ENCODE data around the gene ULBP2.
A peak's percentile ranks its signal among the peaks of the same experiment; 100 is the strongest.

ULBP2 gene

DNA sequence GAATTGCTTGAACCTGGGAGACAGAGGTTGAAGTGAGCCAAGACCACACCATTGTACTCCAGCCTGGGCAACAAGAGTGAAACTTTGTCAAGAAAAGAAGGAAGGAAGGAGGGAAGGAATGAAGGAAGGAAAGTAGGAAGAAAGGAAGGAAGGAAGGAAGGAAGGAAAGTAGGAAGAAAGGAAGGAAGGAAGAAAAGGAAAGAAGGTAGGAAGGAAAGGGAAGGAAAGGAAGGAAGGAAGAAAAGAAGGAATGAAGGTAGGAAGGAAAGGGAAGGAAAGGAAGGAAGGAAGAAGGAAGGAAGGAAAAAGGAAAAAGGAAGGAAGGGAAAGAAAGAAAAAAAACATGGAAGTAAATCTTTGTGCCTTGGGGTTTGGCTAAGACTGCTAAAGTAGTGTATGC lies 33.6 kb downstream of the ULBP2 start:
- no peaks in the 10 kb centered on the region for H3K4me1 ChIP-seq (ENCODE audit: insufficient read depth, low read length)
- no peaks in the 10 kb centered on the region for H3K9me3 ChIP-seq (ENCODE audit: insufficient read depth, low read depth, low read length)
- H3K36me3 ChIP-seq (ENCODE audit: insufficient read depth, low read length) = no peaks in the 10 kb centered on the region
- H3K4me3 ChIP-seq (ENCODE audit: low read length) = no peak overlapping the region
- H3K27ac ChIP-seq (ENCODE audit: low read depth, low read length) = no peak overlapping the region
- peaks cover 94% of the 10 kb centered on the region for H3K27me3 ChIP-seq (ENCODE audit: insufficient read depth, low read length)
- no peak overlapping the region for H3K9ac ChIP-seq (ENCODE audit: low read depth, low read length)

DNA sequence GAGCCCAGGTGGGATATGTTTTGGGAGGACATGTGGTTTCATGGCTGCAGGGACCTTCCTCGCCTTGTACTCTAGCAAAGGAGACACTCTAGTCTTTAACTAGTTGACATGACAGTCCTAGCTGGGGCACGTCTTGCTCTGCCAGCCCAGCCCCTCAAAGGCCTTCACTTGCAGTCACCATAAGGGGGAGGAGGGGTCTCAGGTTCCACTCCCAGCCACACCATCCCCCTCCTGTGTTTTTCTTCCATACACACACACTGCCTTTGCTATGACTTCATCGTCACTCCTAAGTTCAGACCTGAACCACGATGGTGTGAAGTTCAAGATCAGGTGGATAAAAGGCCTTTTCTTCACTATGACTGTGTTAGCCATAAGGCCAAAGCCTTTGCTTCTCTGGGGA lies 35.4 kb downstream of the ULBP2 start:
- no peak overlapping the region for H3K4me3 ChIP-seq (ENCODE audit: low read length)
- no peak overlapping the region for H3K9ac ChIP-seq (ENCODE audit: low read depth, low read length)
- no peaks in the 10 kb centered on the region for H3K9me3 ChIP-seq (ENCODE audit: insufficient read depth, low read depth, low read length)
- H3K4me1 ChIP-seq (ENCODE audit: insufficient read depth, low read length) = no peaks in the 10 kb centered on the region
- 74% methylated on average over 4 of the region's 4 CpGs for WGBS
- H3K27ac ChIP-seq (ENCODE audit: low read depth, low read length) = no peak overlapping the region
- peaks cover 95% of the 10 kb centered on the region for H3K27me3 ChIP-seq (ENCODE audit: insufficient read depth, low read length)
- no peaks in the 10 kb centered on the region for H3K36me3 ChIP-seq (ENCODE audit: insufficient read depth, low read length)

DNA sequence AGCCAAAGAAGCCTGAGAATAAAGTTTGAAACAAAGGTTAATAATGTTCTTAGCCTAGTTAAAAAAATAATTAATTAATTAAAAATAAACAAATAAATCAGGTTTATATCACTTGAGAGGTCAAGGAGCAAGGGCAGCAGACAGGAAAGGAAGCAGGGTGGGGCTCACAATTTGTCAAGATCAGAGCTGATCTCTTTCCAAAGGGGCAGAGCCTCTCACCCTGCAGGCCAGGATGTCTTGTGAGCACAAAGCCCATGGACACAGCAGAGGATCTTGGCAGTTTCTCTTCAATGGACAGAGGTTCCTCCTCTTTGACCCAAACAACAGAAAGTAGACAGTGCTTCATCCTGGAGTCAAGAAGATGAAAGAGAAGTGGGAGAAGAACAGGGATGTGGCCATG lies 36.8 kb downstream of the ULBP2 start:
- Histone ChIP-seq H3K27me3 (ENCODE audit: insufficient read depth, low read length) (peaks cover 95% of the 10 kb centered on the region), H3K9me3 (ENCODE audit: insufficient read depth, low read depth, low read length) (no peaks in the 10 kb centered on the region), H3K4me1 (ENCODE audit: insufficient read depth, low read length) (no peaks in the 10 kb centered on the region), H3K4me3 (ENCODE audit: low read length) (no peak overlapping the region), H3K9ac (ENCODE audit: low read depth, low read length) (no peak overlapping the region), H3K27ac (ENCODE audit: low read depth, low read length) (no peak overlapping the region), H3K36me3 (ENCODE audit: insufficient read depth, low read length) (no peaks in the 10 kb centered on the region)

DNA sequence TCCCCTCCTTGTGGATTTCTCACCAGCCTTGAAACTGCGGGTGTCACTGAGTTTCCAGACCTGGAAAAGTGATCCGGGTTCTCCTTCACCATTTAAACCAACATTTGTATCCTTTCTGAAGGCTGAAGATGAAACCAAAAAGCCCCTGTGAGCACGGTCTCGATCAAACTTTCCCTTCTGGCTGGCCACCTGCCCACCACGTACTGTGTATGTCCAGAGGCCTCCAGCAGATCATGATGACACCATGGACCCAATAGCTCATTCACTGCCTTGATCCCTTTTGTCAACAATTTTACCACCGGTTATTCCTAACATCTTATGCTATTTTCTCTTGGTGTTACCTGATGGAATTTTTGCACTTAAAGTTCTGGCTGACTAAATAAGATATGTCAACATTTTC lies 37.5 kb downstream of the ULBP2 start:
- H3K36me3 ChIP-seq (ENCODE audit: insufficient read depth, low read length) = no peaks in the 10 kb centered on the region
- 78% methylated on average over 6 of the region's 6 CpGs for WGBS
- peaks cover 89% of the 10 kb centered on the region for H3K27me3 ChIP-seq (ENCODE audit: insufficient read depth, low read length)
- H3K9ac ChIP-seq (ENCODE audit: low read depth, low read length) = no peak overlapping the region
- H3K9me3 ChIP-seq (ENCODE audit: insufficient read depth, low read depth, low read length) = no peaks in the 10 kb centered on the region
- H3K4me1 ChIP-seq (ENCODE audit: insufficient read depth, low read length) = no peaks in the 10 kb centered on the region
- no peak overlapping the region for H3K4me3 ChIP-seq (ENCODE audit: low read length)
- no peak overlapping the region for H3K27ac ChIP-seq (ENCODE audit: low read depth, low read length)

DNA sequence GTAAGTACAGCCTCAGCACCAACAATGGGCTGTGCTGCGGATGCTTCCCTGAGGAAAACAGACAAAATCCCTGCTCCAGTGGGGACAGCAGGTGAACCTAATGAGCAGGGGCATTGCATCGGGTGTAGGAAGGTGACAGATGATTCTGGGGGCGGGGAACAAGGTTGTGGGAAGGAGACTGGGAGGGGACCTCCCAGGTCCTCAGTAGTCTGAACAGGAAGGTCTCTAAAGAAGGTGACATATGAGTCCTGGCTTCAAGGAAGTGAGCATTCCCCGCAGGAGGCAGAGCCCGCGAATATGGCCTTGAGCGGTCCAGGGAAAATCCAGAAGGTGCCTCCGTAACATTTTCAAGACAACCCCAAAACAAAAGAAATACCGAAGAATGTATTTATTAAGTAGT lies 41.3 kb downstream of the ULBP2 start:
- peaks cover 90% of the 10 kb centered on the region for H3K27me3 ChIP-seq (ENCODE audit: insufficient read depth, low read length)
- H3K36me3 ChIP-seq (ENCODE audit: insufficient read depth, low read length) = no peaks in the 10 kb centered on the region
- no peak overlapping the region for H3K27ac ChIP-seq (ENCODE audit: low read depth, low read length)
- no peak overlapping the region for H3K4me3 ChIP-seq (ENCODE audit: low read length)
- WGBS = 16% methylated on average over 8 of the region's 9 CpGs
- H3K9ac ChIP-seq (ENCODE audit: low read depth, low read length) = no peak overlapping the region
- no peaks in the 10 kb centered on the region; the same call in 1 of the 2 replicates for H3K9me3 ChIP-seq (ENCODE audit: insufficient read depth, low read depth, low read length)
- no peaks in the 10 kb centered on the region for H3K4me1 ChIP-seq (ENCODE audit: insufficient read depth, low read length)

DNA sequence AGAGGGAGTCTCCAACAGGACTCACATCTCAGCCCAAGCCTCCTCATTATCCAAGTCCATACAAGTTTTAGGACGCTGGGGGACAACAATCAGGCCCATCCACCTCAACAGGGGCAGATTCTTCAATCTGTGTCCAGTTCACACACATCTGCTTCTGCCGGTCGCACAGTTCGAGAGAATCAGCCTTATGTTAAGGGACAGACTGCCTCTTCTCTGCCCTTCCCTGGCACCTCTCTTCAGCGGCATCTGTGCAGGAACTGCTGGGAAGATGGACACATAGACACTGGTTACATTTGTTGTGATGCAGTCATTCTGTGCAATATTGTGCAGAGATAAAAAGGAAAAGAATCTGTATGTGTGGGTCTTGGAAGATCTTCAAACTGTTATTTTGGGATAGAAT lies 43.0 kb downstream of the ULBP2 start:
- Histone ChIP-seq H3K4me1 (ENCODE audit: insufficient read depth, low read length) (no peaks in the 10 kb centered on the region), H3K4me3 (ENCODE audit: low read length) (no peak overlapping the region), H3K27me3 (ENCODE audit: insufficient read depth, low read length) (peaks cover 90% of the 10 kb centered on the region), H3K36me3 (ENCODE audit: insufficient read depth, low read length) (no peaks in the 10 kb centered on the region), H3K9me3 (ENCODE audit: insufficient read depth, low read depth, low read length) (no peaks in the 10 kb centered on the region; the same call in 1 of the 2 replicates), H3K9ac (ENCODE audit: low read depth, low read length) (no peak overlapping the region), H3K27ac (ENCODE audit: low read depth, low read length) (no peak overlapping the region)
- WGBS = 79% methylated on average over 5 of the region's 5 CpGs

DNA sequence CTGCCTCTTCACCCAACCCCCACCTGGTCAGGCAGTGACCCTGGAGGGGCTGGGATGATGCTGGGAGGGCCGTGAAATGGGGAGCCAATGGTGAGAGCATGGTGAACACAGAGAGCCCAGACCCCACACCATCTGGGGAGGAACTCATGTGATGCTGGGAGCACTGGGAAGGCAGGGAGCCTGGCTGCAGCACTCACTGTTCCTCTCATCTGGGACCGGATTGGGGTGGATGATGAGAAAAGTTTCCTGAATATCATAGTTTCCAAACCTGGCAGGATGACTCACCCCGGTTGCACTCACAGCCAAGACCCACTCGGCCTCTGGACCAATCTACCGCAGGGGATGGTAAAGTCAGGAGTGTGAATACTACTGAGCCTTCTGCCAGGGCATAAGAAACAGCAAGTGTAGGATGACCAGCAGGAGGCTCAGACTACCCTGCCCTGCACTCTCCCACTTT lies 43.7 kb downstream of the ULBP2 start:
- Histone ChIP-seq H3K9ac (ENCODE audit: low read depth, low read length) (no peak overlapping the region), H3K27ac (ENCODE audit: low read depth, low read length) (no peak overlapping the region), H3K36me3 (ENCODE audit: insufficient read depth, low read length) (no peaks in the 10 kb centered on the region), H3K27me3 (ENCODE audit: insufficient read depth, low read length) (peaks cover 93% of the 10 kb centered on the region), H3K9me3 (ENCODE audit: insufficient read depth, low read depth, low read length) (no peaks in the 10 kb centered on the region; the same call in 1 of the 2 replicates), H3K4me1 (ENCODE audit: insufficient read depth, low read length) (no peaks in the 10 kb centered on the region), H3K4me3 (ENCODE audit: low read length) (no peak overlapping the region)
- WGBS = 53% methylated on average over 5 of the region's 5 CpGs

DNA sequence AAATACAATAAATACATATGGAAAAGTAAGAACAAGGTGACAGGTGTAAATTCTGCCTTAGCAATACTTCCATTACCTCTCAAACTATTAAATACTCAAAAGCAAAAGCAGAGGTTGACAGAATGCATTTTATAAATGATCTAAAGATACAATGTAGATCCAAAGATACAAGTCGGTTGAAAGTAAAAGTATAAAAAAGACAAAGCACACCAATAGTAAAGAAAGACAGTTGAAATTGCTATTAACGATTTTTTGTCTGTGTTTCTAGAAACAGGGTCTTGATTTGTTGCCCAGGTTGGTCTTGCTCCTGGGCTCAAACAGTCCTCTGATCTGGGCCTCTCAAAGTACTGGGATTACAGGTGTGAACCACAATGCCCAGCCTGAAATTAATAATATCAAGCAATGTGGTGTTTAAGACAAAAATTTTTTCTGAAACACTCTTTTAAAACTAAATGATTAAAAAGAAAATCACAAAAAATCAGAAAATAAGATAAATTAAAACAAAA lies 45.8 kb downstream of the ULBP2 start:
- H3K27ac ChIP-seq (ENCODE audit: low read depth, low read length) = no peak overlapping the region
- WGBS = 58% methylated on average over 1 of the region's 2 CpGs
- H3K4me1 ChIP-seq (ENCODE audit: insufficient read depth, low read length) = no peaks in the 10 kb centered on the region
- H3K36me3 ChIP-seq (ENCODE audit: insufficient read depth, low read length) = no peaks in the 10 kb centered on the region
- no peaks in the 10 kb centered on the region; the same call in 1 of the 2 replicates for H3K9me3 ChIP-seq (ENCODE audit: insufficient read depth, low read depth, low read length)
- H3K9ac ChIP-seq (ENCODE audit: low read depth, low read length) = no peak overlapping the region
- peaks cover 93% of the 10 kb centered on the region for H3K27me3 ChIP-seq (ENCODE audit: insufficient read depth, low read length)
- no peak overlapping the region for H3K4me3 ChIP-seq (ENCODE audit: low read length)

DNA sequence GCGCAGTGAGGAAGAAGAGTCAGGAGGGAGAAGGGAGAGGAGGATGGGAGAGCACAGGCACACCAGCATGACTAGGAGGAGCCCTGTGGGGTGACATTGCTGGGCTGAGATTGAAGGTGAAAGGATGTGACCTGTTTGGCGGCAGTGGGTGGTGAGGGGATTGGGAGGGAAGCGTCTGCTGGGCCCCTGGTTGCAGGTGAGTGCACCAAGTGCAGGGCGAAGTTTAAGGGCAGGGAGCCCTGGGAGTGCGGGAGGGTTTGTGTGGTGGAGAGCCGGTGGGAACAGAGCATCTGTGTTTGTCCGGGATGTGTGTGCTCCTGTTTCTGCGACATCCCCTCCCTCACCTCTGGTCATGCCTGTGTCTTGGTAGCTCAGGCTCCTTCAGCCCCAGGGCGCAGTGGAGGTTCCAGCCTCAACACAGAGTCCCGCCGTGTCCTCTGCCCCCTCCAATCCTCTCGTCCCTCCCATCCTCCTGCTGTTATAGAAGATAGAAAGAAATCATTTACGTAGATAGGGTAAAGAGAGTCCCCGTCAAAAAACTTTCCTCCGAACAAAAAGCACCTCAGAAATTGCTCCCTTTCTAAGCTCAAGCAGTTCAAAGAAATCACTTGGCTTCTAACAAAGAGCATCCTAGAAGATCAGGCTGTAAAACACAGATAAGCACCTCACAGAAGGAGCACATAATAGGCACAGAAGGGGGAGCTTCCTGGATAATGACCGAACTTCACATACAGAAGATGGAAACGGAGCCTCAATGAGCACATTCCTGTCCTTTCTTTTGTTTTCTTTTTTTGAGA lies 46.9 kb downstream of the ULBP2 start:
- WGBS = 9% methylated on average over 14 of the region's 17 CpGs
- Histone ChIP-seq H3K27me3 (ENCODE audit: insufficient read depth, low read length) (peaks cover 95% of the 10 kb centered on the region), H3K4me1 (ENCODE audit: insufficient read depth, low read length) (no peaks in the 10 kb centered on the region), H3K9ac (ENCODE audit: low read depth, low read length) (no peak overlapping the region), H3K4me3 (ENCODE audit: low read length) (no peak overlapping the region), H3K27ac (ENCODE audit: low read depth, low read length) (no peak overlapping the region), H3K9me3 (ENCODE audit: insufficient read depth, low read depth, low read length) (no peaks in the 10 kb centered on the region; the same call in 1 of the 2 replicates), H3K36me3 (ENCODE audit: insufficient read depth, low read length) (no peaks in the 10 kb centered on the region)

DNA sequence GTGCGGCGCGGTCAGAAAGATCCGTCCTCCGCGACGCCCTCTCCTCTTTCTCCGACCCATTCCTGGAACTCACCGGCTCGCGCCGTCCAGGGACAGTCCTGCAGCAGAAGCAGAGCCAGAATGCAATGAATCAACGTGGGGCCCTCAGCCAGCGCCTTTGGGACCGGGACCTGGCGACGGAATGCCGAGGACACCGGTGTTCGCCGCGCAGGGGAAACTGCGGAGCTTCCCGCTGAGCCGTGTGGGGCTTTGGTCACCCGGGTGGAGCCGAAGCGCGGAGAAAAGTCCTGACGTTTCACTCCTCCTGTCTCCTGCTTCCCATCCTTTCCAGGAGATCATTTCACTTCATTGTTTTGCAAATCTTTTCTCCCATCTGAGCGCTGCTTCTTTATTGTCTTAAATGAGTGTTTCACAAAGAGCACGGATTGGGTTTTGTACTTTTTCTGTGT lies 48.4 kb downstream of the ULBP2 start:
- Histone ChIP-seq H3K9ac (ENCODE audit: low read depth, low read length) (no peak overlapping the region), H3K9me3 (ENCODE audit: insufficient read depth, low read depth, low read length) (no peaks in the 10 kb centered on the region; the same call in 1 of the 2 replicates), H3K36me3 (ENCODE audit: insufficient read depth, low read length) (no peaks in the 10 kb centered on the region), H3K4me3 (ENCODE audit: low read length) (peak overlapping the region; percentile 41), H3K27ac (ENCODE audit: low read depth, low read length) (no peak overlapping the region; the same call in 1 of the 2 replicates), H3K4me1 (ENCODE audit: insufficient read depth, low read length) (no peaks in the 10 kb centered on the region), H3K27me3 (ENCODE audit: insufficient read depth, low read length) (peaks cover 100% of the 10 kb centered on the region)
- WGBS = 1% methylated on average over 32 of the region's 32 CpGs

DNA sequence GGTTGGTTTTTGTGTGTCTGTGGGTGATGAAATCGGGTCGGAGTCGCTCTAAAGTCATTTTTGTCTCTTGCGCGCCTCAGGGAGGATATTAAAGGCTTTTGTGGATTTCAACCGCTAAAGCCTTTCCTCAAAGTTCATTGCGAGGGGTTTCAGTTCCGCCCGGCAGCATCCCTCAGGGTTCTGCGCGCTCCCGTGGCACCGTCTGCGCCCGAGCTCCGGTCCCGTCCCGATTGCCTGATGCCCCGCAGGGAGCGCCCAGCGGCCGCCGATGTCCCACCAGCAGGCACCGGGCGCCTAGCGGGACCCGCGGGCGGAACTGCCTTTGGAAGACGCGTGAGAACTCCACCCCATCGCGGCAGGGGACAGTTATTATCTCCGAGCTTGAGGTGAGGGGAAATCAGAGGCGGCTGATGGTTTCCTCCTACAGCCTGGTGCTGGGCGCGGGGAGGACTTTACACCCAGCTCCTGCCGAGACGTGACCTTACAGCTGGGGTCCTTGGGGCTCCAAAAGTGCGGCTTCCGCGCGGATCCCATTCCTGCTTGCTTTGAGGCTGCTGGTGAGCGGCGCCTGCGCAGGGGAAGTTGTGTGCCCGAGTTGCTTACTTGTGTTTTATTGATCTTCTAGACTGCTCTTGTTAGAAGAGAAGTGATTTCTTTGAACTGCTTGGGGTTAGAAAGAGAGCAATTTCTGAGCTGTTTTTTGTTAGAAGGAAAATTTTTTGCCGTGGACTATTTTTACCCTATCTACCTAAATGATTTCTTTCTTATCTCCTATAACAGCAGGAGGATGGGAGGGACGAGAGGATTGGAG lies 49.1 kb downstream of the ULBP2 start:
- Histone ChIP-seq H3K27ac (ENCODE audit: low read depth, low read length) (no peak overlapping the region; the same call in 1 of the 2 replicates), H3K4me1 (ENCODE audit: insufficient read depth, low read length) (no peaks in the 10 kb centered on the region), H3K27me3 (ENCODE audit: insufficient read depth, low read length) (peaks cover 100% of the 10 kb centered on the region), H3K4me3 (ENCODE audit: low read length) (peak overlapping the region; percentile 41), H3K9me3 (ENCODE audit: insufficient read depth, low read depth, low read length) (no peaks in the 10 kb centered on the region; the same call in 1 of the 2 replicates), H3K9ac (ENCODE audit: low read depth, low read length) (no peak overlapping the region), H3K36me3 (ENCODE audit: insufficient read depth, low read length) (no peaks in the 10 kb centered on the region)
- under 1% methylated on average over 48 of the region's 49 CpGs for WGBS

Data from HUES64 (cell line).